HFF-Myc (cell line): ENCODE measurements around the gene INSL4.

Source experiments
- DNase-seq: peaks from one replicate; pipeline ENCODE4 v3.0.0-alpha.2; 2011; ENCODE audit warnings: low read depth; ENCODE audit errors: extremely low read depth
- H3K4me3 ChIP-seq: replicated peaks from 2 replicates; pipeline ENCODE4 v1.5.1; 2011; ENCODE audit warnings: low read depth, mild to moderate bottlenecking, control low read depth, low read length
- TF ChIP-seq, protein P1 (sequence below): IDR thresholded peaks from 2 replicates; pipeline ENCODE4 v1.5.1; 2012; ENCODE audit warnings: mild to moderate bottlenecking, low read depth, low read length, control low read depth; ENCODE audit errors: missing control alignments

INSL4 gene

DNA sequence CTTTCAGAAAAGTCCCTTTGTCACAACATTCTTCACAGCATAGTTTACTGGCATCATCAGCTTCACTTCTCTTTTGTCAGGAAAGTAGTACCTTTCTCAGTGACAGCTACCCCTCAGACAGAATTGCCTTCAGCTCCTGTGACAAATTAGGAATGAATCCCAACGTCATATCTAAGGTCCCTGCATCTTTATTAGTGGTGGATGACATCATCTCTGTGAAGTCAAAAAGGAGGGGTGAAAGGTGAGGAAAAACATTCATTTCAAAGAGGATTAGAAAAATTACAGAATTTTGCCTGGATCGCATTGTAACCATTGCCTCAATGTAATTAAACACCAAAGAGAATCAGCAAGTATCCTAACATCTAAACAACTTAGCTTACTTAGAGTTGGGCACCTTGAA lies 37.9 kb upstream of the INSL4 start:
- TF ChIP-seq, protein P1, sequence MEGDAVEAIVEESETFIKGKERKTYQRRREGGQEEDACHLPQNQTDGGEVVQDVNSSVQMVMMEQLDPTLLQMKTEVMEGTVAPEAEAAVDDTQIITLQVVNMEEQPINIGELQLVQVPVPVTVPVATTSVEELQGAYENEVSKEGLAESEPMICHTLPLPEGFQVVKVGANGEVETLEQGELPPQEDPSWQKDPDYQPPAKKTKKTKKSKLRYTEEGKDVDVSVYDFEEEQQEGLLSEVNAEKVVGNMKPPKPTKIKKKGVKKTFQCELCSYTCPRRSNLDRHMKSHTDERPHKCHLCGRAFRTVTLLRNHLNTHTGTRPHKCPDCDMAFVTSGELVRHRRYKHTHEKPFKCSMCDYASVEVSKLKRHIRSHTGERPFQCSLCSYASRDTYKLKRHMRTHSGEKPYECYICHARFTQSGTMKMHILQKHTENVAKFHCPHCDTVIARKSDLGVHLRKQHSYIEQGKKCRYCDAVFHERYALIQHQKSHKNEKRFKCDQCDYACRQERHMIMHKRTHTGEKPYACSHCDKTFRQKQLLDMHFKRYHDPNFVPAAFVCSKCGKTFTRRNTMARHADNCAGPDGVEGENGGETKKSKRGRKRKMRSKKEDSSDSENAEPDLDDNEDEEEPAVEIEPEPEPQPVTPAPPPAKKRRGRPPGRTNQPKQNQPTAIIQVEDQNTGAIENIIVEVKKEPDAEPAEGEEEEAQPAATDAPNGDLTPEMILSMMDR, result no peak
- no peak for DNase-seq
- no peak overlapping the region for H3K4me3 ChIP-seq

DNA sequence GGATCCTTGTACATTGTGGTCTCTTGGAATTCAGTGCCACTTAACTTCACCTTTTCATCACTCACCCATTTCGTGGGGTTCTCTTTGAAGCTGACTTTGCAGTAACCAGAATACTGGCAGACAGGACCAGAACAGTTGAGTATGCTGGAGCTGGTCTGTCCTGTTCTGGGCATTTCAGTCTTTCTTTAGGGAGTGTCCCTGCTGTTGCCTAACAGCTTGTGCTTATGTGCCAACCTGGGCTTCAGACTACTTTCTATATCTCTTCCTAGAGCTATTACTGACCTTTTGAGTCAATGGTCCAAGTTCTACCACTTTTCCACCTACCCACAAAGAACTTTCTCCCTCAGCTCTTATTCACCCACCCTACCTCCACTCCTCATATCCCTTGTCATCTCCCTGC lies 35.8 kb upstream of the INSL4 start:
- H3K4me3 ChIP-seq, result no peak overlapping the region
- no peak for DNase-seq
- TF ChIP-seq, protein P1, result no peak

DNA sequence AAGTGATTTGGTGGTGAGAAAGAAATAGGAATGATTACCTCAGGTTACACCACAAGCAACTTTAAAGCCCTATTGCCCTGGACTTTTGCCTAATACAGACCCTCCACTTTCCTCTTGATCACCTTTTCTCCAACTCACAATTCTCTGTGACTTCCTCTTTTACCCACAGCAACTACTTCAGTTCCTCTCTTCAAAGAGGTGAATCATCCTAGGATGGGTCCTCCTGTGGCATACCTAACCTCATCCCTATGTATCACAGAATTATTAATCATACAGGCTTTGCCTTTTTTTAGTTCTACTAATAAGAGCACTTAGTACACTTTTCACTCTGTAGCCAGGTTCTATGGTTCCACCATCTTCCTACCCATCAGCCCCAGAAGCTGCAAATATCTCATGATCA lies 26.1 kb upstream of the INSL4 start:
- no peak for DNase-seq
- no peak overlapping the region for H3K4me3 ChIP-seq
- TF ChIP-seq, protein P1, result no peak

DNA sequence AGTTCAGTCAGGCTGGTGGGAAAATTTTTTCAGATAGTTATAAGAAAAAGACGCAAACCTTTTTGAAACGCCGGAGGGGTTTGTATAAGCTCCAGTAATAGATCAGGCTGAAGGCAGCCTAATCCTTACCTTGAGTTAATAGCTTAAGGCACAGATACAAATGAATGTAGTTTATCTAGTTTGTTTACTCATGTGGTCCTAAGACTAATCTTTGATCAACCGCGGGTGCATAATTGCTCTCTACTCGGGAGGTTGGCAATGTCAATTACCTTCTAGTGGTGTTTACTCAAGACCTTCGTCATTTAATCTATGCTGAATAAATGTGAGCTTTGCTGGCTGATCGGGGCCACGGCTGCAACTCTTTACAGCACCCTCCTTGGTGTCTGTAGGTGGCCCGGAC lies 665 bp upstream of the INSL4 start:
- TF ChIP-seq, protein P1, result no peak
- no peak overlapping the region for H3K4me3 ChIP-seq
- no peak for DNase-seq

DNA sequence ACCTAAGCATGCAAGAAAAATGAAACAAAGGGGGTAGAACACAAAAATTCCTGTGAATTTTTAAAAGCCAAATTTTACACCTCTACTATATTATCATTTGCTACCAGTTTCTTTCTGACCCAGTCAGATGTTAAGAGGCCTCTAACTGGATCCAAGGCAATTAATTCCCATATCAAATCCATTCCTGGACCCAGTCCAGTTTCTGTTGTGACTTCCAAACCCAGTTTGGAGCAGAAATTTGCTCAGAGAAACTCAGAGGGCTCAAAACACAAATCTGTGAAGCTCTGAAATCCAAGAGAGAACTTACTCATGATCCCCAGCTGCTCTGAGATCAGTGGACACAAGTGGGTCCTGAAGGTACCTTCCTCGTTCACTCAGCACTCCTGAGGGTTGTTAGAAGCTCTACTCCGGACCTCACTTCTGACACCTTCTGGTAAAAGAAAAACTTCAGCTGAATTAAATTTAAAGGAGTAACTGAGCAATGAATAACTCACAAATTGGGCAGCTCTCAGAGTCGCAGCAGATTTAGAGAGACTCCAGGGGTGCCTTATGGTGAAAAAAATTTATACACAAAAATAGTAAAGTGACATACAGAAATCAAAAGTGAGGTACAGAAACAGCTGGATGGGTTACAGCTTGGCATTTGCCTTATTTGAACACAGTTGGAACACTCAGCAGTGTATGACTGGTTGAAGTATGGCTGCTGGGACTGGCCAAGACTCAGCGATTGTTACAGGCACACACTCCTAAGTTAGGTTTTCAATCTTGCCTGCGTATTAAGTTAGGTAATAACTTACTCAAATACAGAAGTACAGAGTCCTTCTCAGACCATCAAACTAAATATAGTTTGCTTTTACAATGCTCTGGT lies 32.4 kb downstream of the INSL4 start:
- no peak overlapping the region for H3K4me3 ChIP-seq
- TF ChIP-seq, protein P1, result no peak
- DNase-seq, result no peak

DNA sequence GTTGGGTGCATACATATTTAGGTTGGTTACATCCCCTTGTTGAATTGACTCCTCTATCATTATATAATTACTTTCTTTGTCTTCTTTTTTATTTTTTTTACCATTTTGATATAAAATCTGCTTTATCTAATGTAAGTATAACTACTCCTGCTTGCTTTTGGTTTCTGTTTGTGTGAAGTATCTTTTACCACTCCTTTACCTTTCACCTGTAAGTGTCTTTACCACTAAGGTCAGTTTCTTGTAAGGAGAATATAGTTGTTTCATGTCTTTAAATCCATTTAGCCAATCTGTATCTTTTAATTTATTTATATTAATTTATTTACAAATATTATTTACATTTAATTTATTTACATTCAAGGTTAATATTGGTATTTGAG lies 33.0 kb downstream of the INSL4 start:
- DNase-seq, result no peak
- H3K4me3 ChIP-seq, result no peak overlapping the region
- TF ChIP-seq, protein P1, result no peak
